Measurements from ENCODE around the gene IL1A. TPM values are rescaled to one million over a fixed set of nuclear protein-coding genes. Genes with fewer than 3 reads are reported as not detected.

IL1A gene
- total and polyA plus RNA-seq, 4 experiments from 2014 or later = 0.15 TPM; not detected in 3

DNA sequence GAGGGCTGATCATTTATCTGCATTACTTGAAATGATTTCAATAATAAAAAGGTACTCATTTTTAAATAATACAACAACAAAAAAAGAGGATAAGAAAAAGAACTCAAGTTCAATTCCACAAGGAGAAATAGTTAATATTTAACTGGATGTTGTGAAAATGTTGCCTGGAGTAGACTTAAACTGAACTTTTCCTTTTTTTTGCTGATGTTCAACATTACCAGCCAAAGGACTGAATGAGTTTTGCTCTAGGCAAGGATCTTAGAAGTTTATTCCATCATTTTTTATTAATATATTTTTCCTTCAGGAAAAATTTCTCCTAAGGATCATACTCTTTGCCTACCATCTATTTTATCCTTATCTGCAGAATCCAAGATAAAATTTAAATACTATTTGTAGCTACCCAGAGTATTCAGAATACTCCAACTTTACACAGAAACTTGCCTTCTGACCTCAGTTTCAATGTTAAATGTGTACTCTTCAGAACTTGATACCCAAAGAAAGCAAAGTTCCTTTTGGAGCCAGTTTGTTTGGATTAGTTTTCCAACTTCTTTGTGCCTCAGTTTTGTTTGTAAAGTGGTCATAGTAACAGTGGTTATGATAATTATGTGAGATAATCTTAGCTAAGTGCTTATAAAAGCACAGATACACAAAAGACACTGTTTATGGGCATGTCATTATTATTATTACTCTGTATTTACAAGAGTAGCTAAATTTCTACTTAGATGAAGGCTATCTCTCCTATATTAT, 32.7 kb downstream of the IL1A start:
- Mint-ChIP-seq H3K27me3 (no peaks in the 10 kb centered on the region), H3K4me1 (peaks cover 13 to 47% (median 28%) of the 10 kb centered on the region in 4 donors), H3K4me3 (no peak overlapping the region), H3K27ac (peak overlapping the region in 3 of 7 donors; percentile 5 to 30 (median 9)), H3K36me3 (no peaks in the 10 kb centered on the region), H3K9me3 (no peaks in the 10 kb centered on the region)
- H3K36me3 ChIP-seq (ENCODE audit: insufficient read depth, low read length) = no peaks in the 10 kb centered on the region
- no peak overlapping the region for H3K4me3 ChIP-seq (ENCODE audit: low read length in 2 of 2)
- H3K27me3 ChIP-seq (ENCODE audit: insufficient read depth, low read length) = no peaks in the 10 kb centered on the region
- intact Hi-C loops (cut with micrococcal nuclease) = no loop called here
- peaks cover 15% of the 10 kb centered on the region for H3K4me1 ChIP-seq (ENCODE audit: insufficient read depth, low read length)
- no peaks in the 10 kb centered on the region for H3K9me3 ChIP-seq (ENCODE audit: control insufficient read depth in 1 of 2, low read length in 2 of 2)
- no peak overlapping the region for H3K27ac ChIP-seq (ENCODE audit: low read depth, low read length)
- no peak for DNase-seq
- ChIA-PET CTCF (ENCODE audit: partially characterized antibody) (interaction anchor here (0.8 to 7.8 kb wide), 6 partner anchors 30 to 387 kb away, joined by 3 to 249 read pairs (median 8); no protein-coding TSS in a partner anchor), POLR2A (ENCODE audit: partially characterized antibody) (interaction anchor here (1.2 kb wide), 1 partner anchor 147 kb away, joined by 3 read pairs; no protein-coding TSS in a partner anchor)

- H3K27ac ChIP-seq (ENCODE audit: low read depth, low read length) = peak overlapping the region; percentile 22
- intact Hi-C loops (cut with micrococcal nuclease) = no loop called here
- Mint-ChIP-seq H3K4me1 (peaks cover 11 to 38% (median 21%) of the 10 kb centered on the region in 4 donors), H3K9me3 (no peaks in the 10 kb centered on the region), H3K36me3 (no peaks in the 10 kb centered on the region), H3K4me3 (peak overlapping the region in 2 of 8 donors; percentile 52 to 70), H3K27me3 (no peaks in the 10 kb centered on the region), H3K27ac (peak overlapping the region in 6 of 7 donors; percentile 32 to 89 (median 82))
- no peak overlapping the region for H3K4me3 ChIP-seq (ENCODE audit: low read length in 2 of 2)
- no peak for DNase-seq
- no peaks in the 10 kb centered on the region for H3K36me3 ChIP-seq (ENCODE audit: insufficient read depth, low read length)
- H3K4me1 ChIP-seq (ENCODE audit: insufficient read depth, low read length) = peaks cover 9% of the 10 kb centered on the region
- POLR2A ChIA-PET (ENCODE audit: partially characterized antibody) = interaction anchor here (0.7 to 2.3 kb wide), 2 partner anchors 14 to 135 kb away, joined by 3 to 21 read pairs; partner anchors contain the start of gene CKAP2L
- CTCF ChIA-PET (ENCODE audit: partially characterized antibody) = interaction anchor here (1.1 to 7.8 kb wide), 18 partner anchors 10 to 209 kb away, joined by 3 to 249 read pairs (median 12); no protein-coding TSS in a partner anchor
- H3K9me3 ChIP-seq (ENCODE audit: control insufficient read depth in 1 of 2, low read length in 2 of 2) = no peaks in the 10 kb centered on the region
- no peaks in the 10 kb centered on the region for H3K27me3 ChIP-seq (ENCODE audit: insufficient read depth, low read length)
Observed at GRCh38 chr2:112750560-112750843, 33.8 kb downstream of the IL1A start.

GRCh38 chr2:112749755-112750559, 34.3 kb downstream of the IL1A start:
- H3K36me3 ChIP-seq (ENCODE audit: insufficient read depth, low read length) = no peaks in the 10 kb centered on the region
- H3K27me3 ChIP-seq (ENCODE audit: insufficient read depth, low read length) = no peaks in the 10 kb centered on the region
- Mint-ChIP-seq H3K4me3 (peak overlapping the region; percentile 53 to 84 (median 68)), H3K27me3 (no peaks in the 10 kb centered on the region), H3K27ac (peak overlapping the region; percentile 32 to 89 (median 82)), H3K4me1 (peaks cover 8 to 32% (median 17%) of the 10 kb centered on the region in 4 donors), H3K36me3 (no peaks in the 10 kb centered on the region), H3K9me3 (no peaks in the 10 kb centered on the region)
- H3K9me3 ChIP-seq (ENCODE audit: control insufficient read depth in 1 of 2, low read length in 2 of 2) = no peaks in the 10 kb centered on the region
- CTCF ChIA-PET (ENCODE audit: partially characterized antibody) = interaction anchor here (0.8 to 7.8 kb wide), 42 partner anchors 10 to 269 kb away, joined by 3 to 249 read pairs (median 4); partner anchors contain the start of gene IL1A
- POLR2A ChIA-PET (ENCODE audit: partially characterized antibody) = interaction anchor here (0.7 to 2.3 kb wide), 5 partner anchors 12 to 192 kb away, joined by 3 to 21 read pairs (median 6); partner anchors contain the start of gene CKAP2L
- peaks cover 9% of the 10 kb centered on the region for H3K4me1 ChIP-seq (ENCODE audit: insufficient read depth, low read length)
- H3K27ac ChIP-seq (ENCODE audit: low read depth, low read length) = peak overlapping the region; percentile 22
- peak overlapping the region in 1 of 2 donors; percentile 23 for H3K4me3 ChIP-seq (ENCODE audit: low read length in 2 of 2)
- intact Hi-C loops (cut with micrococcal nuclease) = loop anchor here (1.0 kb wide), 2 partner anchors 135 to 191 kb away; no protein-coding TSS in a partner anchor
- peak; percentile 74 to 79 (median 77) for DNase-seq

GRCh38 chr2:112740527-112740926, 43.8 kb downstream of the IL1A start:
- no peaks in the 10 kb centered on the region for H3K9me3 Mint-ChIP-seq
- Histone ChIP-seq H3K36me3 (ENCODE audit: insufficient read depth, low read length) (no peaks in the 10 kb centered on the region), H3K9me3 (ENCODE audit: control insufficient read depth in 1 of 2, low read length in 2 of 2) (no peaks in the 10 kb centered on the region), H3K27ac (ENCODE audit: low read depth, low read length) (no peak overlapping the region), H3K4me3 (ENCODE audit: low read length in 2 of 2) (no peak overlapping the region), H3K27me3 (ENCODE audit: insufficient read depth, low read length) (no peaks in the 10 kb centered on the region), H3K4me1 (ENCODE audit: insufficient read depth, low read length) (no peaks in the 10 kb centered on the region)
- CTCF ChIA-PET (ENCODE audit: partially characterized antibody) = interaction anchor here (1.3 to 3.4 kb wide), 4 partner anchors 9 to 145 kb away, joined by 4 to 22 read pairs (median 12); no protein-coding TSS in a partner anchor
- intact Hi-C loops (cut with micrococcal nuclease) = no loop called here
- H3K27ac Mint-ChIP-seq = no peak overlapping the region
- H3K27me3 Mint-ChIP-seq = peaks cover 0 to under 1% of the 10 kb centered on the region in 2 donors
- POLR2A ChIA-PET (ENCODE audit: partially characterized antibody) = no interaction called here
- no peaks in the 10 kb centered on the region for H3K36me3 Mint-ChIP-seq
- H3K4me3 Mint-ChIP-seq = no peak overlapping the region
- DNase-seq = no peak
- no peaks in the 10 kb centered on the region for H3K4me1 Mint-ChIP-seq

- Histone ChIP-seq H3K36me3 (ENCODE audit: insufficient read depth, low read length) (no peaks in the 10 kb centered on the region), H3K4me1 (ENCODE audit: insufficient read depth, low read length) (no peaks in the 10 kb centered on the region), H3K27me3 (ENCODE audit: insufficient read depth, low read length) (no peaks in the 10 kb centered on the region), H3K27ac (ENCODE audit: low read depth, low read length) (no peak overlapping the region), H3K9me3 (ENCODE audit: control insufficient read depth in 1 of 2, low read length in 2 of 2) (no peaks in the 10 kb centered on the region), H3K4me3 (ENCODE audit: low read length in 2 of 2) (no peak overlapping the region)
- H3K27ac Mint-ChIP-seq = no peak overlapping the region
- H3K4me1 Mint-ChIP-seq = no peaks in the 10 kb centered on the region
- intact Hi-C loops (cut with micrococcal nuclease) = no loop called here
- peaks cover 0 to 2% of the 10 kb centered on the region in 2 donors for H3K27me3 Mint-ChIP-seq
- DNase-seq = no peak
- ChIA-PET POLR2A (ENCODE audit: partially characterized antibody) (no interaction called here), CTCF (ENCODE audit: partially characterized antibody) (interaction anchor here (1.5 to 4.7 kb wide), 4 partner anchors 10 to 150 kb away, joined by 3 to 28 read pairs (median 12); no protein-coding TSS in a partner anchor)
- H3K9me3 Mint-ChIP-seq = no peaks in the 10 kb centered on the region
- no peak overlapping the region for H3K4me3 Mint-ChIP-seq
- H3K36me3 Mint-ChIP-seq = no peaks in the 10 kb centered on the region
Observed at GRCh38 chr2:112737542-112738232, 46.6 kb downstream of the IL1A start.

DNA sequence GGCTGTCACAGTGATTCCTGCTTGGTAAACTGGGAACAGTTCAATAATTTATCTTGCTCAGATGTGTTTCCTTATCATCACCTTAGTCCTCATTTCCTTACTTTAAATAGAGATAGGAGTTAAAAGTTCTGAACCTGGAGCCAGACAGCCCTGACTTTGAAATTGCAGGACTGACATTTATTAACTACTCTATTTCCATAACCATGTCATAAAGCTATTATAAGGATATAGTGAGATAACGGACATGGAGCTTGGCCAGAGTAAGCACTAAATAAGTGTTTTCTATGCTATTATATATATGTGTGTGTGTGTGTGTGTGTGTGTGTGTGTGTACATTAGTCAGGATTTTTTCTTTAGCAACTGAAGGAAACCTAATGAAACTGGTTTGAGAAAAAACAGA, 50.4 kb downstream of the IL1A start:
- Histone ChIP-seq H3K27me3 (ENCODE audit: insufficient read depth, low read length) (no peaks in the 10 kb centered on the region), H3K9me3 (ENCODE audit: control insufficient read depth in 1 of 2, low read length in 2 of 2) (no peaks in the 10 kb centered on the region), H3K36me3 (ENCODE audit: insufficient read depth, low read length) (no peaks in the 10 kb centered on the region), H3K4me1 (ENCODE audit: insufficient read depth, low read length) (no peaks in the 10 kb centered on the region), H3K4me3 (ENCODE audit: low read length in 2 of 2) (no peak overlapping the region), H3K27ac (ENCODE audit: low read depth, low read length) (no peak overlapping the region)
- Mint-ChIP-seq H3K4me1 (no peaks in the 10 kb centered on the region), H3K4me3 (no peak overlapping the region), H3K36me3 (no peaks in the 10 kb centered on the region), H3K9me3 (peaks cover 0 to under 1% (median 0%) of the 10 kb centered on the region in 8 donors), H3K27ac (no peak overlapping the region), H3K27me3 (peaks cover 0 to 2% of the 10 kb centered on the region in 2 donors)
- ChIA-PET CTCF (ENCODE audit: partially characterized antibody) (interaction anchor here (1.0 kb wide), 2 partner anchors 8 to 134 kb away, joined by 3 to 4 read pairs; no protein-coding TSS in a partner anchor), POLR2A (ENCODE audit: partially characterized antibody) (no interaction called here)
- intact Hi-C loops (cut with micrococcal nuclease) = no loop called here
- no peak for DNase-seq

Measured in CD4-positive, alpha-beta memory T cell (primary cell).